ENCODE measurements around the gene HSPBP1.
A peak's percentile ranks its signal among the peaks of the same experiment; 100 is the strongest.
"Not testable (repeated sequence)": the region's sequence is repeated elsewhere in the genome, so short reads cannot be mapped to it uniquely, and the experiment has no call there.

The HSPBP1 gene, protein sequence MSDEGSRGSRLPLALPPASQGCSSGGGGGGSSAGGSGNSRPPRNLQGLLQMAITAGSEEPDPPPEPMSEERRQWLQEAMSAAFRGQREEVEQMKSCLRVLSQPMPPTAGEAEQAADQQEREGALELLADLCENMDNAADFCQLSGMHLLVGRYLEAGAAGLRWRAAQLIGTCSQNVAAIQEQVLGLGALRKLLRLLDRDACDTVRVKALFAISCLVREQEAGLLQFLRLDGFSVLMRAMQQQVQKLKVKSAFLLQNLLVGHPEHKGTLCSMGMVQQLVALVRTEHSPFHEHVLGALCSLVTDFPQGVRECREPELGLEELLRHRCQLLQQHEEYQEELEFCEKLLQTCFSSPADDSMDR
- long read RNA-seq, donor 1, transcript HSPBP1-202 (8 exons, 1,572 nt), result major isoform, 19 of 24 reads
- long read RNA-seq, donor 1, partial matches to known transcripts, result 0 of 24 reads
- long read RNA-seq, donor 1, other reads (novel, unspliced or antisense), result 0 of 24 reads
- long read RNA-seq, donor 2, transcript HSPBP1-202 (8 exons, 1,572 nt), result major isoform, 9 of 16 reads
- long read RNA-seq, donor 2, partial matches to known transcripts, result 0 of 16 reads
- long read RNA-seq, donor 2, other reads (novel, unspliced or antisense), result 5 of 16 reads
- long read RNA-seq, donor 3, transcript HSPBP1-202 (8 exons, 1,572 nt), result major isoform, 6 of 6 reads
- long read RNA-seq, donor 3, partial matches to known transcripts, result 0 of 6 reads
- long read RNA-seq, donor 3, other reads (novel, unspliced or antisense), result 0 of 6 reads
- long read RNA-seq, donor 4, transcript HSPBP1-202 (8 exons, 1,572 nt), result major isoform, 7 of 13 reads
- long read RNA-seq, donor 4, partial matches to known transcripts, result 5 of 13 reads
- long read RNA-seq, donor 4, other reads (novel, unspliced or antisense), result 0 of 13 reads
- long read RNA-seq, donor 5, transcript HSPBP1-202 (8 exons, 1,572 nt), result major isoform, 5 of 5 reads
- long read RNA-seq, donor 5, partial matches to known transcripts, result 0 of 5 reads
- long read RNA-seq, donor 5, other reads (novel, unspliced or antisense), result 0 of 5 reads
- long read RNA-seq, donor 6, transcript HSPBP1-202 (8 exons, 1,572 nt), result major isoform, 8 of 22 reads
- long read RNA-seq, donor 6, partial matches to known transcripts, result 9 of 22 reads
- long read RNA-seq, donor 6, other reads (novel, unspliced or antisense), result 0 of 22 reads
- long read RNA-seq, donor 7, transcript HSPBP1-202 (8 exons, 1,572 nt), result major isoform, 12 of 19 reads
- long read RNA-seq, donor 7, partial matches to known transcripts, result 5 of 19 reads
- long read RNA-seq, donor 7, other reads (novel, unspliced or antisense), result 0 of 19 reads
- long read RNA-seq, donor 8, transcript HSPBP1-202 (8 exons, 1,572 nt), result major isoform, 7 of 7 reads
- long read RNA-seq, donor 8, partial matches to known transcripts, result 0 of 7 reads
- long read RNA-seq, donor 8, other reads (novel, unspliced or antisense), result 0 of 7 reads

DNA sequence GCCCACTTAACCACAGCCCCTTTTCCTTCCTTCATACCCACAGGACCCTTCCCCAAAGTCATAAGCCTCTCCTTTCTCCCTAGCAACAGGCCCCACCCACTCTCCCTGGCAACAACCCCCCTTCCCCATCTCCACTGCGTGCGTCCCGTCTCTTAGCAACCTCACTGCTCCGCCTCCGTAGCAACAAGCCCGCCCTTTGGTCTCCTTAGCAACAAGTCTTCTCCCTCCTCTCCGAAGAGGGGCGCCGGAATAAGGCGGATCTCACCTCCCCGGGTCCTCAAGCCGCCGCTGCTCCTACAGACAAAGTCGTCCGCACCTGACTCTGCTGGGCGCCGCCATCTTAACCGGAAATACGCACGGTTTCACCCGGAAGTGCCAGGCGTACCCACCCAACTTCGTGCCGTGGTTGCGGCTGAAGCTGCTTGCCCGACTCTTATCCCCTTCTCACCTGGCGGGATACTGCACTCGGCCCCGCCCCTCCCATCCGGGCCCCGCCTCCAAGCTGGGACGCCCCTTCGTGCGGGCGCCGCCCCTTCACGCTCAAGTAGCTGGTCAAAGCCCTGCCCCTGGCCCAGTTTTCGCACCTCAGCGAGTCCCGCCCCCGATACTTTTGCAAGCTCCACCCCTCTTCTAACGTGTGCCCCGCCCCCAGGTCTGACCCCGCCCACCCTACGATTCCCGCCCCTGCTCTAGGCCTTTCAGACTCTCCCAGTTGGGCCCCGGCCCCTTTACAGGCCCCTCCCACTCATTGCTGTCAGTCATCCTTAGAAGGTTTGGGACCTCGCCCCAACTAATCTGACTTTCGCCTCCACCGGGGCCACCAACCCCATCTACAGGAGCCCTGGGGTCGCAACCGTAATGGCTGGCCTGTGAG lies at the start of gene HSPBP1:
Gene HSPBP1, minus strand, starts transcription at position 341 of the 874 bp plus-strand sequence. CDS start 502 bp downstream, outside the sequence.
- peak; percentile 94 for DNase-seq

DNA sequence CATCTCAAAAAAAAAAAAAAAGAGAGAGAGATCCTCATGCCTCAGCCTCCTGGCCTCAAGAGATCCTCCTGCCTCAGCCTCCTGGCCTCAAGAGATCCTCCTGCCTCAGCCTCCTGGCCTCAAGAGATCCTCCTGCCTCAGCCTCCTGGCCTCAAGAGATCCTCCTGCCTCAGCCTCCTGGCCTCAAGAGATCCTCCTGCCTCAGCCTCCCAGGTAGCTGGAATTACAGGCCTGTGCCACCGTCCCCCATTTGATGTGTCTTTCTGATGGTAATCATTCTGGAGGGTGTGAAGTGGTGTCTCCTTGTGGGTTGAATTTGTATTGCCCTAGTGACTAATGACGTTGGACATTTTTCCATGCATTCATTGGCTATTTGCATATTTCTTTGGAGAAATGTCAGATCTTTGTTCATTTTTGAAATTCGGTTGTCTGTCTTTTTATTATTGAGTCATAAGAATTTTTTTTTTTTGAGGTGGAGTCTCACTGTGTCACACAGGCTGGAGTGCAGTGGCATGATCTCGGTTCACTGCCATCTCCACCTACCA lies 48.9 kb upstream of the HSPBP1 start:
- not testable (repeated sequence) for DNase-seq

DNA sequence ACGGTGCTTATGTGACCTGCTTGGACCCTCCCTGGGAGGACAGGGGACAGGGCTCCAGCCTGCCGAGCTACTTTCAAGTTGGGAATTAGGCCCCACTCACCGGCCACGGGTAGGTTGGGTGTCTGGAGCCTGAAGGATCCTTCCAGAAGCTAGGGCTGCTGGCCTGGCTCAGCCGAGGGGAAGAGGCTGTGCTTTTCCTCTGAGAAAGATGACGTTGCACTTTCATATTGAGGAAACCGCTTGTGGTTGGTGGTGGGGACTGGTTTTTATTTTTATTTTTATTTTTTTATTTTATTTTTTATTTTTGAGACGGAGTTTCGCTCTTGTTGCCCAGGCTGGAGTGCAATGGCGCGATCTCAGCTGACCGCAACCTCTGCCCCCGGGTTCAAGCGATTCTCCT lies 45.3 kb upstream of the HSPBP1 start, which contains the start of gene TMEM150B:
Gene TMEM150B, minus strand, starts transcription at position 170 of the 400 bp plus-strand sequence. CDS start 4,305 bp downstream, outside the sequence.
- DNase-seq, result no peak

DNA sequence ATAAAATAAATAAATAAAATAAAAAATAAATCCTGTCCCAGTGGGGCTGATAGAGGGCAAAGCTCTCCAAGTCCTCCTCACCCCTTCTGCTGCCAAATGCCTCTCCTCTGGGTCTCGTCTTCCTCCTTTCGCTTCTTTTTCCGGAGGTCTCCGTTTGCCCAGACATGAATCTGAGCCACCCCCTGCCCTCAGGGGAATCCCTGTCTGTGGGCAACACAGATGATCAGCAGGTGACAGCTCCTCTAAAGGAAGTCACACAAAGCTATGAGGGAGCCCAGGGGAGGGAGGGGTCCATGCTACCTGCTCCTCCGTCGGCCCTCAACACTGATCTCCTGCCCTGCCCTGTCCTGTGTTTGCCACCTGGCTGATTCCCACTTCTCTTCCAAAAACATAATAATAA lies 44.8 kb upstream of the HSPBP1 start:
- DNase-seq, result no peak

DNA sequence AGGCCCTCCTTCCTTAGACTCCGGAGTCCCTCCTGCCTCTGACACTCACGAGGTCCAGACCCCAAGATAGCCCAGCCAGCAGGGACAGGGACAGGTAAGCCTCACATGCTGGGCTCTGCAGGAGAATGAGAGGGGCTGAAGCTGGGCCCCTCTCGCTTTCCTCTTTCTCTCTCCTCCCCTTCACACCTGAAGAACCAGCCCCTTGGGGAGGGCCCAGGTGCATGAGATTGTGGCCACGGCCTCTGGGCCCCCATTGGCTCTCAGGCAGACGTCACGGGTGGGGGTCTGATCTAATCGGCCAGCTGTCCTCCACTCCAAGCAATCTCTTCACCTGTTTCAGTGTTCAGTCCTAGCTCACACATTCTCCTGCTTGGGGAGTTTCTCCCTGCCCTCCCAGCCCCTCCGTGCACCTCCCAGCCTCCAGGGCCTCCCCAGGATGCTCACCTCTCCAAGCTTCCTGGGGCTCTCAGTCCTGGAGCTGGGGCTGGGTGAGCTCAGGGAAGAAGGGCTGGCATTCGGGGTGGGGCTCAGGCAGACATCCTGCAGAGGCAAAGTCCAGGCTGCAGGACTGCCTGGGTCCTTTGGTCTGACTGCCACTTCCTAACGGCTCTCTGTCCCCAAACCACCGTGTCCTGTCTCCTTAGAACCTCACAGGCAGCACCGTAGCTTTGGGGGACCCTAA lies 42.4 kb upstream of the HSPBP1 start:
- DNase-seq, result no peak

DNA sequence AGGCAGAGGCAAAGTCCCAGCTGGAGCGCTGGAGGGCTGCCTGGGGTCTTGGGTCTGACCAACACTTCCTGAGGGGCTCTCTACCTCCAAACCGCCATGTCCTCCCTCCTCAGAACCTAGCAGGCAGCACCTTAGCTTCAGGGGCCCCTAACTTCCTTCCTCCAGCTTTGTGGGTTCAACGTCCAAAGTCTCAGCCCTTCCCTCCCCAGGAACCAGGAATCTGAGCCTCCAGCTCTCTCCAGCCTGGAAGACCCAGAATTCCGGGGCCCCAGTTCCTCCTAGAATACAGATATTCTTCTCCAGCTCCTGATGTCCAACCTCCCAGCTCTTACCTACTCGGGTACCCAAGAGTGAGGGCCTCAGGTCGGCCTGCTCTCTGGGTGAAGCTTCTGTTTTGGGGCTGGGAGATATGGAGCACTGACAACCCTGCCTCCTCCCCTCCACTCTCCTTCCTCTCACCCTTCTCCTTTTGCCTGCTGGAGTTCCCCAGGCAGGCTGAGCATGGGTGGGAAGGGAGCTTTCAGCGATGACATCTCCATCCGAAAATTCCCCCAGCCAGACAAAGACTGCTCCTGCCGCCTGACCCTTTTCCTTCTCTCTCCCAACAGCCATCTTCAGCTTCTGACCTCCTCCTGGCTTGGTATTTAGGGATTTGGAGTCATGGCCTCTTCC lies 41.7 kb upstream of the HSPBP1 start:
- no peak for DNase-seq

DNA sequence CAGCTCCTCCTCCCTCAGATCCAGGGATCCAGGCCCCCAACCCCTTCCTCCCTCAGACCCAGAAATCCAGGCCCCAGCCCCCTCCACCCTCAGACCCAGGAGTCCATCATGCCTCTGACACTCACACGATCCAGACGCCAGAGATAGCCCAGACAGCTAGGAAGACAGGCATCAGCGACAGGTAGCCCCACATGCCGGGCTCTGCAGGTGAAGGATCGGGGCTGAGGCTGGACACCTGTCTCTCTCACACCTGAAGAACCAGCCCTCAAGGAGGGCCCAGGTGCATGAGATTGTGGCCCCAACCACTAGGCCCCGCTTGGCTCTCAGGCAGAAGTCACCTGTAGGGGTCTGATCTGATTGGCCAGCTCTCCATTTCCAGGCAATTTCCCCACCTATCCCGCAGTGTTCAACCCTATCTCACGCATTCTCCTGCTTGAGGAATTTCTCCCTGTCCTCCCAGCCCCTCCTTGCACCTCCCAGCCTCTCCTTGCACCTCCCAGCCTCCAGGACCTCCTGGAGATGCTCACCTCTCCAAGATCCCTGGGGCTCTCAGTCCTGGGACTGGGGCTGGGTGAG lies 41.0 kb upstream of the HSPBP1 start:
- DNase-seq, result no peak

DNA sequence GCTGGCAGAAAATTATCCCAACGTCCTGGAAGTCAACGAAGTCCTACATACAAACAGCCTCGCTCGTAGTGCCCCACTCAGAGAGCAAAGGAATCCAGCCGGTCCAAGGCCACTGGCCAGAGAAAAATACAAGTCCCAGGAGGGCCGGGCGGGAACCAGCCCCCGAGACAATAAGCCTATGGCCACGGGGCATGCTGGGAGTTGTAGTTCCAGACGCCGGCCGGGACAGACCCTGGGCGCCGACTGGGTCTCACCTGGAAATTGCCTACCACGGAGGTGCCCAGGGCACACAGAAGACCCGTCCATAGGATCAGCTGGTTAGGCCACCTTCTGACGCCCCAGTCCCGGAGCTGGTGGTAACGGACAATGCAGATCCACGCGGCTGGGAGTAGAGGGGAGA lies 39.9 kb upstream of the HSPBP1 start:
- peak; percentile 59 for DNase-seq

DNA sequence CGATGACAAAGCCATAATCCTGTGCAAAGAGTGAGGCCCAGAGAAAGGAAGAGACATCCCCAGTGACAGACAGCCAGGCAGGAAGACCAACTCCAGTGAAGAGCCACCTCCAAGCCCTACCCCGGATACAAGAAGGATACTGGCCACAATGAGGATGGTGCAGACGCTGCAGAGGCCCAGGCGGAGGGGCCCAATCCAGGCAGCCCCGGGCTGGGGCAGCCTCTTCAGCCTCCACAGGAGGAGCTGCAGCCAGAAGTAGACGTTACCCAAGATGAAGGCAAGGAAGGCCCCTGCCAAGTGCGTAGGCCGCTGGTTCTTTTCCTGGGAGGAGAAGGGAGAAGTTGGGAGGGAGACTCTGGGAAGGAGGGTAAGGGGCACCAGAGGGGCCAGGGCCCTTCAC lies 36.7 kb upstream of the HSPBP1 start:
- DNase-seq, result no peak

DNA sequence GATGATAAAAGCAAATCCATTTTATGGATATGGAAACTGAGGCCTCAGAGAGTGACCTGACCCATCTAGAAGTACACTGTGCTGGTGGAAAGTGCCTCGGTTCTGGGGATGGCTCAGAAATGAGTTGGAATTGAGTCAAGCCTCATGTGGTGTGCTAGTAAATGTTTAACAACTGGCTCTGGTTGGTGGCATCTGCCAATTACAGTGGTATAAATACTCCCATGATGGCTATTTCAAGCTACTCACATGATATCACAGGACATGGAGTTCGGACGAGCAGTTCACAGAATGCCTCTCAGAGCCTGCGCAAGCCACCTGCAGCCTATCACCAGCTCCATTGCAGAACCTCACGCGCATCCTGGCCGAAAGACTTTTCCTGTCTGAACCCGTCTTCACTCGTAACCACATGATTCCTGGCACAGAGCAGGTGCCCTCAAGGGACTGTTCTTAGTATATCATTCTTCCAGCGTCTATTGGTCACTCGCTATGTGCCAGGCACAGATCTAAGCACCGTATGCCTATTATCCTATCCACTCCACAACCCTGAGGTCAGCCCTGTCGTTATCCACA lies 36.1 kb upstream of the HSPBP1 start:
- DNase-seq, result no peak

DNA sequence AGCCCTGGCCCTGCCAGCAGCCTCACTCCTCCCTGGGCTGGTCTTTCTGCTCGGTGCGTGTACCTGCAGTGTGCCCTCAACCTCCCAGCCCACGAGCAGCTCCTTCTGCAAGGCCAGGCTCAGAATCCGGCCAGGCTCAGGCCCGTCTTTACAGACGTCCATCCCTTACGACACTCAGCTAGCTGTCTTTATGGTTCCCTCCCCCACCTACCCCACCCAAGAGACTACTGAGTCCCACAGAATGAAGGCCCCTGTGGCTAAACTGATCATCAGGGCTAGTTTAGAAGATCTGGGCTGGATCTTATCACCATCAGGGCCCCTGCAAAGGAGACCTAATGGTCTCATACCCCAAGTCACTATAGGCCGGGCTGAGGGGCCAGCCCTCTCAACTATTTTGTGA lies 34.5 kb upstream of the HSPBP1 start:
- no peak for DNase-seq

DNA sequence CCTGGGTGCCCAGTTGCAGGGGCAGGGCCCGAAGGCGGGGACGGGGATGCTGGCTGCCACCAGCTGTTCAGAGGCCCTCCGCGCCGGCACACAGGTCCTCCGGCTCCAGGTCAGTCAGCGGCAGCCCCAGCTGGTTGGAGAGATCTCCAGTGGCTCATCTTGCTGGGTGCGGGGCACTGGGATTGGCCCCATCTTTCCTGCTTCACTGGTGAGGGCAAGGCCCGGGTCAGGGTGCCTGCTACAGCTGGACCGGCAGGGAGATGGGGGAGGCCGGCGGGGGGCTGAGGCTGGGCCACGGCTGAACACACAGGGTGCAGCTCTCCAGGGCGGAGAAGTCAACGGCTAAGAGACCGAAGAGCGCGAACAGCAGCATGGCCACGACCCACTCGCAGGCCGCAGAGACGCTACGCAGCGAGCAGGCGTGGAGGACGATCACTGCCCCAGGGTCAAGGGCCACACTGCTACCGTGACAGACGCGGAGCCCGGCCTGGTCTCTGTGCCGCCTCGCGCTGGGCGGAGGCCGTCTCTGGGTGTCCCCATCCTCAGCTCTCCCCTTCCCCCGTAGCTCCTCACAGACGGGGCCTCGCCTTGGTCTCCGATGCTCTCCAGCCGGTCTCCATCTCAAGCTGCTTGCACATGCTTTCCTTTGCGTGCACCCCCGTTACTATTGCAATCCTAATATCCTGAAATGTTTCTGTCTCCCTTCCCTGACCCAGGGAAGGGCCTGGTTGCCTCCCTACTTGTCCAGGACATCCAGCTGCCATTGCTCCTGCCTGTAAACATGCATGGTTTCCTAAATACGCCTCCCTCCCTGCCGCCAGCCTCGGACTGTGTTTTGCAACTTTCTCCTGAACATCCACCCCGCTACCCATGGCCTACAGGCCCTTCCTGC lies 33.0 kb upstream of the HSPBP1 start:
- peak; percentile 28 for DNase-seq

DNA sequence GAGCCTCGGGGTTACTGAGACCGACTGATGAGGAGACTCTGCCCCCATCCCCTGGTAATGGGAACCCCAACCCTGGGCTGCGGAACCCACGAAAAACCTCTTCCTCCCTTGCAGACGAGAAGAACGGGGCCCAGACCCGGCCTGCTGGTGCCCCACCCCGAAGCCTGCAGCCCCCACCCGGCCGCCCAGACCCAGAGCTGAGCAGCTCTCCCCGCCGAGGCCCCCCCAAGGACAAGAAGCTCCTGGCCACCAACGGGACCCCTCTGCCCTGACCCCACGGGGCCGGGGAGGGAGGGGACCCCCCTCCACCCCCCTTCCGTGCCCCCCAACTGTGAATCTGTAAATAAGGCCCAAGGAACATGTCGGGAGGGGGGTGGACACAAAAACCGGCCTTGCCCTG lies 31.9 kb upstream of the HSPBP1 start:
- DNase-seq, result no peak

DNA sequence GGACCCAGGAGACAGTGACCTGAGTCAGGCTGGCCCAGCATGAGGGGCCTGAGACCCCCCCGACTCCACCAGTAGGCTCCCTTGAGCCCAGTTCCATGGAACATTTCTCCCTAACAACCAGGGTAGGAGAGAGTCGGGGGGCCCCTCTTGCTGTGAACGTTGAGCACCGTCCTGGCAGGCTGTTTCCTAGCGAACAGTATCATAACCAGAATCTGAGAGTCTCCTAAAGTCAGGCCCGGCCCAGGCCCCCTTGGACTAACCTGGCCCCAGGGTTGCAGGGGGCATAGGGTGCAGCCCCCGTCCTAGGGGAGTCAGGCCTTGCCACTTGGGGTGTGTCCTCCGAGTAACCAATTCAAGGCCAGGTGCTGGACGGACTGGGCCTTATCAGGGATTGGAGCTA lies 31.5 kb upstream of the HSPBP1 start:
- DNase-seq, result no peak

DNA sequence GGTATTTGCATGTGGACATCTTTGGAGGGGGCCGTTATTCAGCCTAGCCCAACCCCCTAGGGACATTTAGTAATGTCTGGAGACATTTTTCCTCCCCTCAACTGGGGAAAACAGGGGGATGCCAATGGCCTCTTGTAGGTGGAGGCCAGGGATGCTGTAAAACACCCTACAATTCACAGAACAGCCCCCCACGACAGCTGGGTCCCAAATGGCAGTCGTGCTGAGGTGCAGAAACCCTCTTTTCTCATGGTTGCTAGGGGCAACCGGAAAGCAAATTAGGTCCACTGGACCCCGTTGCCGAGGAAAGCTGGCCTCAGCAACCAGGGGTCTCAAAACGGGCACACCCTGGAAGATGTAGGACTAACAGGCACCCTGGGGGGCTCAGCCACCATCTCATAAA lies 30.6 kb upstream of the HSPBP1 start:
- DNase-seq, result no peak

DNA sequence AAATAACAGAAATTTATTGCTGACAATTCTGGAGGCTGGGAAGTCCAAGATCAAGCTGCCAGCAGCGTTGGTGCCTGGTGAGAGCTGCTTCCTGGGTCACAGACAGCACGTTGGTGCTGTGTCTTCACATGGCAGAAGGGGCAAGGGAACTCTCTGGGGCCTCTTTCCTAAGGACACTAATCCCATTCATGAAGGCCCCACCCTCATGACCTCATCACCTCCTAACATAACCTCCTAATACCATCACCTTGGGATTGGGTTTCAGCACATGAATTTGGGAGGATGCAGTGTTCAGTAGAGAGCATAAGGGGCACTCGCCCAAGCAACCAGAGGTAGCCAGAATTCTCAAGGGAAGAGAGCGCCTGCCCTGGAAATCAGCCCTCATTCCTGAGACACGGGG lies 29.5 kb upstream of the HSPBP1 start:
- no peak for DNase-seq

DNA sequence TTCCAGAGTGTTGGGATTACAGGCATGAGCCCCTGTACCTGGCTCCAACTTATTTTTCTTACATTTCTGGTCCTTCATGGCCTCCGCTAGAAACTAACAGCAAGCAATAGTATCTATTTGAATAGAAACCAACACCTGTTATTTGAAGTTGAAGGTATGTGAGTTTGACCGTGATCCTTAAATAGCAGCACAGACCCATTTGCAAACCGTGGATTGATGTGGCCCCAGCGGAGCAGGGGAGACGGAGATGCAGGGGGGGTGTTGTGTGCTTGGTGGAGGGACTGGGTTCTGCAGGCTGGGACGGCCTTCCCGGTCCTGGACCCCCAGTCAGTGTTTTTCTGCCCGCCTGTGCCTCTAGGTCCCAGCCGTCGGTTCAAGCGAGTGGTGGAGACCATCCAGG lies 28.4 kb upstream of the HSPBP1 start:
- DNase-seq, result no peak

DNA sequence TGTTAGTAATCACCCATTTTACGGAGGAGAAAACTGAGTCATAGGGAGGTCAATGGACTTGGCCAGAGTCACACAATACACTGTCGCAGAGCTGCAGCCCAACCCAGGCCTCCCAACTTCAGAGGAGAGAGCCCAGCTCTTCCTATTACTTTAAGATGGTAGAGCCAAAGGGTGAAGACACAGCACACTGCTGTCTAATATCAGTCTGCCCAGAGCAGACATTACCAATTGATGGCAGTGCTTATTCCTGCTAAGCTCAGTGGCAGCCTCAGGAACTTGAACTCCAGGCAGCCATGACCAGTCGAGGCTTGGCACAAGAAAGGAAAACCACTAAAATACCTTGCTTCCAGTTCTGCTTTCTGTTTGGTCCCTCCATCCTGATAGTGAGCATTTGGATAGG lies 26.8 kb upstream of the HSPBP1 start:
- no peak for DNase-seq
